HFF-Myc (cell line): ENCODE measurements around the gene TEP1.

Experiments
- DNase-seq: peaks from one replicate; pipeline ENCODE4 v3.0.0-alpha.2; 2011; ENCODE audit warnings: low read depth; ENCODE audit errors: extremely low read depth
- H3K4me3 ChIP-seq: replicated peaks from 2 replicates; pipeline ENCODE4 v1.5.1; 2011; ENCODE audit warnings: low read depth, mild to moderate bottlenecking, control low read depth, low read length
- CTCF ChIP-seq: IDR thresholded peaks from 2 replicates; pipeline ENCODE4 v1.5.1; 2012; ENCODE audit warnings: mild to moderate bottlenecking, low read depth, low read length, control low read depth; ENCODE audit errors: missing control alignments

TEP1 gene

GRCh38 chr14:20387576-20387975, 25.7 kb downstream of the TEP1 start:
- no peak for TF ChIP-seq CTCF
- DNase-seq = no peak
- H3K4me3 ChIP-seq = no peak overlapping the region

- no peak for TF ChIP-seq CTCF
- H3K4me3 ChIP-seq = no peak overlapping the region
- DNase-seq = no peak
Observed at GRCh38 chr14:20386276-20386855, 26.9 kb downstream of the TEP1 start.

- no peak for TF ChIP-seq CTCF
- no peak overlapping the region for H3K4me3 ChIP-seq
- DNase-seq = no peak
Observed at GRCh38 chr14:20384886-20385285, 28.4 kb downstream of the TEP1 start.

GRCh38 chr14:20384321-20384720, 29.0 kb downstream of the TEP1 start:
- TF ChIP-seq CTCF = no peak

GRCh38 chr14:20383636-20384035, 29.7 kb downstream of the TEP1 start:
- H3K4me3 ChIP-seq = no peak overlapping the region
- TF ChIP-seq CTCF = no peak

More at GRCh38 chr14:20384321-20384720, 29.0 kb downstream of the TEP1 start:
- no peak for DNase-seq
- H3K4me3 ChIP-seq = no peak overlapping the region

GRCh38 chr14:20383032-20383431, 30.3 kb downstream of the TEP1 start:
- no peak for DNase-seq
- no peak overlapping the region for H3K4me3 ChIP-seq
- no peak for TF ChIP-seq CTCF

More at GRCh38 chr14:20383636-20384035, 29.7 kb downstream of the TEP1 start:
- DNase-seq = no peak

- no peak for TF ChIP-seq CTCF
- DNase-seq = no peak
- no peak overlapping the region for H3K4me3 ChIP-seq
Observed at GRCh38 chr14:20382526-20382925, 30.8 kb downstream of the TEP1 start.
